ENCODE results near the gene ARHGAP8. TPM values are rescaled to one million over a fixed set of nuclear protein-coding genes. Genes with fewer than 3 reads are reported as not detected.
"Not testable (repeated sequence)": the region's sequence is repeated elsewhere in the genome, so short reads cannot be mapped to it uniquely, and the experiment has no call there.

The ARHGAP8 gene
- total and polyA plus RNA-seq, 3 donors from 2014 or later: 9.5 to 15.0 (median 9.7) TPM

DNA sequence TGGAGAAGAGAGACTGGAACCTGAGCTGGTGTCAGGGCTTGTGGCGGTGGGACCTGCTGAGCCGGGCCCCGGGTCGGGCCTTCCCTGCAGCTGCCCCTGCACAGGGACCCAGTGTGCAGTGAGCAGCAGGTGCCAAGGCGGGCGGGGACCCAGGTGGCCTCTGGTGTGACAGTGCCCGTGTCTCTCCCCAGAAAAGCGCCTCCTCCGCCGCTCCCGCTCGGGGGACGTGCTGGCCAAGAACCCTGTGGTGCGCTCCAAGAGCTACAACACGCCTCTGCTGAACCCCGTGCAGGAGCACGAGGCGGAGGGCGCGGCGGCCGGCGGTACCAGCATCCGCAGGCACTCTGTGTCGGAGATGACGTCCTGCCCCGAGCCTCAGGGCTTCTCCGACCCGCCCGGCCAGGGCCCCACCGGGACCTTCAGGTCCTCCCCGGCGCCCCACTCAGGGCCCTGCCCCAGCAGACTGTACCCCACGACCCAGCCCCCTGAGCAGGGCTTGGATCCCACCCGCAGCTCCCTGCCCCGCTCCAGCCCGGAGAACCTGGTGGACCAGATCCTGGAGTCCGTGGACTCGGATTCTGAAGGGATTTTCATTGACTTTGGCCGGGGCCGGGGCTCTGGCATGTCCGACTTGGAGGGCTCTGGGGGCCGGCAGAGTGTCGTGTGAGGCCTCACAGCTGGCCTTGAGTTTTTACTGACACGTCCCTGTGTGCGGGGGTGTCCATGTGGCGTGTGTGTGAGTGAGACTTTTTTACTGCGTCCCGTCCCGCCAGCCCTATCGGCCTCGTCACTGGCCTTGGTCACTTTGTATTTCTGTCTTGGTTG lies 15.6 kb upstream of the ARHGAP8 start:
- 64 to 68% methylated on average over 19 to 52 of the region's 52 CpGs for WGBS, 2 donors
- no peak for DNase-seq
- intact Hi-C loops (cut with DNase I; ENCODE audit: low total_unique reads): loop anchor here (5.0 kb wide), 1 partner anchor 39 kb away; no protein-coding TSS in a partner anchor

DNA sequence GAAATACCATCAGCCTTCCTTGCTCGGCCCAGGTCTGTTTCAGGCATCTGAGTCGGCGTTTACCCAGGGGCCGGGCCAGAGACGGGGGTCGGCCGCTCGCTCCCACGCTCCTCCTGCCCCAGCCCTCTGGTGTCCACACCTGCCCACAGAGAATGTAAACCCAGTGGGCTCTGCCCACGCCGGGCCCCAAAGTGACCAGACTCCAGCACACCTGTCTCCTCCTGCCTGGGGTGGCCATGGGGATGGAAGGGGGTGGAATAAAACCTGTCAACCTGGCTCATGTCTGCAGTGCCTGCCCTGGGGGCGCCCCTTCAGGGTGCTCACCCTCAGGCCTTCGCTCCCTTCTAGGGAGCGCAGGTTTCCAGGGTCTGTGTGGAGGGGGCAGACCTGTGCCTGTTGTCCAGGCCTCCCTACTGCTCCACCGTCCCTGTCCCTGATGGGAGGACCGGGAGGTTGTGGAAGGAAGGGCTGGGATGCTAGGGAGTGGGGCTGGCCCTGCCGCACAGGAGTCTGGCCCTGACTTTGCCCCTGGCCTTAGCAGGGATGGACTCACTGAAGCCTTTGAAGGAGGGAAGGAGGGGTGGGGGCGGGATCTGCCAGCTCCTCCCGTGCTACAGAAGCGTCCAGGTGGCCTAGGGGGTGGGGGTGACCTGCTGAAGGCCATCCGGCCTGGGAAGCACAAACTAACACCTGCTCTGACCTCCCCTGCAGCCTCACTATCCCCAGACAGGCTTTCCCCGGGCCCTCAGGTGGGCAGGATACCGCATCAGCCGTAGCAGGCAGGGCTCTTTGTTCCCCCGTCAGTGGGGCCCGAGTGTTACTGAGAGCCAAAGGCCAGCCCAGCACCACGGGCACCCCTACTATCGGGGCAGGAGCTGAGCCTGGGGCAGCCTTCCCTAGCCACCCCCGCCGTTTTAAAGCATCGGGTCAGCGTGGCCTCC lies 14.7 kb upstream of the ARHGAP8 start:
- no peaks in the 10 kb centered on the region for H3K4me1 ChIP-seq
- H3K9me3 ChIP-seq: no peaks in the 10 kb centered on the region
- intact Hi-C loops (cut with DNase I; ENCODE audit: low total_unique reads): loop anchor here (5.0 kb wide), 1 partner anchor 40 kb away; no protein-coding TSS in a partner anchor
- H3K27me3 ChIP-seq: no peaks in the 10 kb centered on the region
- H3K27ac ChIP-seq: no peak overlapping the region
- H3K36me3 ChIP-seq (ENCODE audit: low read depth, missing control alignments): no peaks in the 10 kb centered on the region
- WGBS, 2 donors: 32 to 69% methylated on average over 11 to 32 of the region's 32 CpGs
- no peak overlapping the region for H3K4me3 ChIP-seq
- TF ChIP-seq POLR2A (IDR thresholded peaks at IDR 0.05): no peak
- TF ChIP-seq, protein P1, sequence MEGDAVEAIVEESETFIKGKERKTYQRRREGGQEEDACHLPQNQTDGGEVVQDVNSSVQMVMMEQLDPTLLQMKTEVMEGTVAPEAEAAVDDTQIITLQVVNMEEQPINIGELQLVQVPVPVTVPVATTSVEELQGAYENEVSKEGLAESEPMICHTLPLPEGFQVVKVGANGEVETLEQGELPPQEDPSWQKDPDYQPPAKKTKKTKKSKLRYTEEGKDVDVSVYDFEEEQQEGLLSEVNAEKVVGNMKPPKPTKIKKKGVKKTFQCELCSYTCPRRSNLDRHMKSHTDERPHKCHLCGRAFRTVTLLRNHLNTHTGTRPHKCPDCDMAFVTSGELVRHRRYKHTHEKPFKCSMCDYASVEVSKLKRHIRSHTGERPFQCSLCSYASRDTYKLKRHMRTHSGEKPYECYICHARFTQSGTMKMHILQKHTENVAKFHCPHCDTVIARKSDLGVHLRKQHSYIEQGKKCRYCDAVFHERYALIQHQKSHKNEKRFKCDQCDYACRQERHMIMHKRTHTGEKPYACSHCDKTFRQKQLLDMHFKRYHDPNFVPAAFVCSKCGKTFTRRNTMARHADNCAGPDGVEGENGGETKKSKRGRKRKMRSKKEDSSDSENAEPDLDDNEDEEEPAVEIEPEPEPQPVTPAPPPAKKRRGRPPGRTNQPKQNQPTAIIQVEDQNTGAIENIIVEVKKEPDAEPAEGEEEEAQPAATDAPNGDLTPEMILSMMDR (IDR thresholded peaks at IDR 0.05): no peak
- DNase-seq: no peak

More for the DNA sequence above, 15.6 kb upstream of the ARHGAP8 start:
- H3K27ac ChIP-seq: no peak overlapping the region
- H3K36me3 ChIP-seq (ENCODE audit: low read depth, missing control alignments): no peaks in the 10 kb centered on the region
- H3K9me3 ChIP-seq: no peaks in the 10 kb centered on the region
- no peak overlapping the region for H3K4me3 ChIP-seq
- H3K27me3 ChIP-seq: no peaks in the 10 kb centered on the region
- TF ChIP-seq, protein P1 (IDR thresholded peaks at IDR 0.05): no peak
- no peak for TF ChIP-seq POLR2A (IDR thresholded peaks at IDR 0.05)
- H3K4me1 ChIP-seq: no peaks in the 10 kb centered on the region

DNA sequence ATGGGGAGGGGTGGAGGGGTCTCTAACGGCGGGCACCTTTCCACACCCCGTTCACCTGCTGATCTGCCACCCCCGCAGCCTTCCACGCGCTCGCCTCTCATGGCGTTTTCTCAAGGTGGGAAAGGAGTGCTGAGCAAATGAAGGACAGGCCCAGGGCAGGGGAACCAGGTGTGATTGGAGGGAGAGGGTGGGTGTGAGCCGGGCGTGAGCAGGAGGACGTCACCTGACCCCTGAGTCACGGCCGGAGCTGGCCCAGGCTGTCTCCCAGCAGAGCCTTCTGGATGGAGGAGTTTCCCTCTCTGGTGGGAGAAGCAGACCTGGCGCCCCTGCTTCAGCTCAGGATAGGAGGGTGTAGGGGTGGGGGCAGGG lies 14.0 kb upstream of the ARHGAP8 start:
- whole genome bisulfite sequencing, 2 donors: 31 to 49% methylated on average over 6 to 14 of the region's 14 CpGs
- Histone ChIP-seq H3K4me1 (no peaks in the 10 kb centered on the region), H3K36me3 (ENCODE audit: low read depth, missing control alignments) (no peaks in the 10 kb centered on the region), H3K9me3 (no peaks in the 10 kb centered on the region), H3K4me3 (no peak overlapping the region), H3K27ac (no peak overlapping the region), H3K27me3 (no peaks in the 10 kb centered on the region)
- DNase-seq: no peak
- no peak for TF ChIP-seq POLR2A (IDR thresholded peaks at IDR 0.05)
- TF ChIP-seq, protein P1 (IDR thresholded peaks at IDR 0.05): no peak
- intact Hi-C loops (cut with DNase I; ENCODE audit: low total_unique reads): loop anchor here (5.0 kb wide), 1 partner anchor 41 kb away; no protein-coding TSS in a partner anchor

- no peaks in the 10 kb centered on the region for H3K27me3 ChIP-seq
- intact Hi-C loops (cut with DNase I; ENCODE audit: low total_unique reads): loop anchor here (5.0 kb wide), 1 partner anchor 42 kb away; no protein-coding TSS in a partner anchor
Measured at GRCh38 chr22:44739024-44739423, 13.4 kb upstream of the ARHGAP8 start.

DNA sequence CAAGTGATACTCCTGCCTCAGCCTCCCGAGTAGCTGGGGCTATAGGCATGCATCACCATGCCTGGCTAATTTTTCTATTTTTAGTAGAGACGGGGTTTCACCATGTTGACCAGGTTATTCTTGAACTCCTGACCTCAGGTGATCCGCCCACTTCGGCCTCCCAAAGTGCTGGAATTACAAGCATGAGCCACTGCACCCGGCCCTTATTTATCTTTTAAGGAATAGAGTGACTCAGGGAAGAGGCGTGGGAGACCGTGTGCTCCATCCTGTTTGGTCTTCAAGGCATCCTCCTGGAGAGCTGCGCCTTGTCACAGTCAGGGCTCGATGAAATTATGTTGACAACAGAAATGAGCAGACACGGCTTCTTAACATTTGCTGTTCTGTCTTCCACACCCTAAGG lies 12.7 kb upstream of the ARHGAP8 start:
- not testable (repeated sequence) for H3K4me3 ChIP-seq; H3K9me3 ChIP-seq; H3K4me1 ChIP-seq; H3K27ac ChIP-seq; H3K27me3 ChIP-seq; DNase-seq; H3K36me3 ChIP-seq (ENCODE audit: low read depth, missing control alignments)
- intact Hi-C loops (cut with DNase I; ENCODE audit: low total_unique reads): loop anchor here (5.0 kb wide), 1 partner anchor 42 kb away; no protein-coding TSS in a partner anchor
- WGBS, 2 donors: 80% methylated on average over 9 to 10 of the region's 10 CpGs

More at GRCh38 chr22:44739024-44739423, 13.4 kb upstream of the ARHGAP8 start:
- H3K4me1 ChIP-seq: no peaks in the 10 kb centered on the region
- WGBS, 2 donors: 93% methylated on average over 4 of the region's 5 CpGs; no CpG with 5 or more reads in 1 of the 2 donors
- no peaks in the 10 kb centered on the region for H3K9me3 ChIP-seq
- no peak for TF ChIP-seq POLR2A (IDR thresholded peaks at IDR 0.05)
- TF ChIP-seq, protein P1 (IDR thresholded peaks at IDR 0.05): no peak
- no peak for DNase-seq
- H3K4me3 ChIP-seq: no peak overlapping the region
- no peak overlapping the region for H3K27ac ChIP-seq
- no peaks in the 10 kb centered on the region for H3K36me3 ChIP-seq (ENCODE audit: low read depth, missing control alignments)
